Right atrium auricular region (tissue), 2 donors: Measurements from ENCODE around the gene TOPBP1. TPM values are rescaled to one million over a fixed set of nuclear protein-coding genes. Genes with fewer than 3 reads are reported as not detected.
"Not testable (repeated sequence)": the region's sequence is repeated elsewhere in the genome, so short reads cannot be mapped to it uniquely, and the experiment has no call there.

ENCODE experiments used
- DNase-seq: peaks from one replicate; pipeline ENCODE4 v3.0.0-alpha.2; 2019; ENCODE audit warnings: low spot score
- H3K27ac ChIP-seq, 2 donors: fragments of 200-600 bp; sonication (generic); 1 replicate in 1 of 2; 2 replicates in 1 of 2; pipeline ENCODE4 v1.5.1; 2016 to 2019
- H3K27me3 ChIP-seq, 2 donors: fragments of 200-600 bp; sonication (generic); one replicate each; pipeline versions ENCODE4 v1.5.1 to v1.6.0; 2017 to 2019
- H3K36me3 ChIP-seq: fragments of 200-600 bp; sonication (generic); one replicate; pipeline ENCODE4 v1.5.1; 2016
- H3K4me1 ChIP-seq, 2 donors: fragments of 200-600 bp; sonication (generic); one replicate each; pipeline versions ENCODE4 v1.5.1 to v1.6.0; 2017 to 2019
- H3K4me3 ChIP-seq, 2 donors: fragments of 200-600 bp; sonication (generic); 1 replicate in 1 of 2; 2 replicates in 1 of 2; pipeline ENCODE4 v1.5.1; 2017 to 2019; ENCODE audit warnings: mild to moderate bottlenecking in 1 of 2, moderate library complexity in 1 of 2
- H3K9me3 ChIP-seq, 2 donors: fragments of 200-600 bp; sonication (generic); one replicate each; pipeline ENCODE4 v1.5.1; 2019
- CTCF ChIP-seq, 2 donors: fragments of 200-600 bp; sonication (generic); IDR thresholded peaks; one replicate each; pipeline ENCODE4 v1.5.1; 2019; ENCODE audit warnings: antibody characterized with exemption in 2 of 2
- total RNA-seq, 2 donors: library from RNA; depleted of rRNA; stranded (reverse); fragments of >200 nt; gene quantifications; one replicate each; pipeline ENCODE4 v1.1.0, GENCODE V29; 2016

Gene TOPBP1
- total RNA-seq, 2 donors from 2014 or later = 10.5 to 11.1 TPM

- no peaks in the 10 kb centered on the region for H3K9me3 ChIP-seq
- H3K27me3 ChIP-seq = no peaks in the 10 kb centered on the region
- H3K36me3 ChIP-seq = no peaks in the 10 kb centered on the region
- DNase-seq = no peak
- no peak overlapping the region for H3K4me3 ChIP-seq
- no peak for TF ChIP-seq CTCF (IDR thresholded peaks at IDR 0.05)
- peaks cover 0 to 14% of the 10 kb centered on the region in 2 donors for H3K4me1 ChIP-seq
- H3K27ac ChIP-seq = no peak overlapping the region
Observed at GRCh38 chr3:133670525-133670995, 8.8 kb upstream of the TOPBP1 start.

GRCh38 chr3:133669949-133670524, 8.3 kb upstream of the TOPBP1 start:
- H3K27ac ChIP-seq = no peak overlapping the region
- no peaks in the 10 kb centered on the region for H3K9me3 ChIP-seq
- DNase-seq = no peak
- no peak overlapping the region for H3K4me3 ChIP-seq
- no peaks in the 10 kb centered on the region for H3K36me3 ChIP-seq
- no peaks in the 10 kb centered on the region for H3K27me3 ChIP-seq
- H3K4me1 ChIP-seq = peaks cover 0 to 14% of the 10 kb centered on the region in 2 donors
- TF ChIP-seq CTCF (IDR thresholded peaks at IDR 0.05) = no peak

GRCh38 chr3:133667118-133667517, 5.4 kb upstream of the TOPBP1 start:
- Histone ChIP-seq H3K36me3 (no peaks in the 10 kb centered on the region), H3K27ac (no peak overlapping the region), H3K4me3 (no peak overlapping the region), H3K4me1 (peaks cover 0 to 15% of the 10 kb centered on the region in 2 donors), H3K27me3 (no peaks in the 10 kb centered on the region), H3K9me3 (no peaks in the 10 kb centered on the region)
- no peak for DNase-seq
- no peak for TF ChIP-seq CTCF (IDR thresholded peaks at IDR 0.05)

- H3K9me3 ChIP-seq, DNase-seq, H3K4me3 ChIP-seq, H3K27me3 ChIP-seq, H3K36me3 ChIP-seq, H3K27ac ChIP-seq: not testable (repeated sequence)
- H3K4me1 ChIP-seq = peaks cover 0 to 26% of the 10 kb centered on the region in 2 donors
Observed at GRCh38 chr3:133665188-133665587, 3.4 kb upstream of the TOPBP1 start.

GRCh38 chr3:133663569-133664313, 2.0 kb upstream of the TOPBP1 start:
- TF ChIP-seq CTCF (IDR thresholded peaks at IDR 0.05) = peak; percentile 18 to 66
- no peak overlapping the region for H3K4me3 ChIP-seq
- H3K27ac ChIP-seq = no peak overlapping the region
- no peaks in the 10 kb centered on the region for H3K9me3 ChIP-seq
- H3K4me1 ChIP-seq = peaks cover 0 to 29% of the 10 kb centered on the region in 2 donors
- H3K36me3 ChIP-seq = peaks cover under 1% of the 10 kb centered on the region
- DNase-seq = no peak
- no peaks in the 10 kb centered on the region for H3K27me3 ChIP-seq

GRCh38 chr3:133662278-133662651, 524 bp upstream of the TOPBP1 start:
- Histone ChIP-seq H3K4me1 (peaks cover 0 to 22% of the 10 kb centered on the region in 2 donors), H3K36me3 (peaks cover 5% of the 10 kb centered on the region), H3K27me3 (no peaks in the 10 kb centered on the region), H3K4me3 (peak overlapping the region; percentile 89 to 92), H3K9me3 (no peaks in the 10 kb centered on the region), H3K27ac (peak overlapping the region; percentile 79 to 84)
- no peak for DNase-seq
- TF ChIP-seq CTCF (IDR thresholded peaks at IDR 0.05) = peak in 1 of 2 donors; percentile 30
